Endothelial cell of umbilical vein (primary cell): ENCODE data around the gene RNLS. TPM values are rescaled to one million over a fixed set of nuclear protein-coding genes. Genes with fewer than 3 reads are reported as not detected.

Experiments used
- BruUV-seq: library from RNA; stranded (reverse); fragments of 400-500 nt; replicated peaks from 2 replicates; lab custom pipeline; 2021; lab: Mats Ljungman, UMichigan
- CTCF ChIA-PET: fragments of 300-600, 350-600 bp; sonication (Branson Sonifier 250); formaldehyde crosslinking; loops from one replicate; lab custom pipeline; 2021; ENCODE audit warnings: antibody characterized with exemption, inconsistent platforms; lab: Charles Lee
- POLR2A ChIA-PET: fragments of 300-600, 350-600 bp; sonication (Branson Sonifier 250); formaldehyde crosslinking; loops from one replicate; lab custom pipeline; 2021; ENCODE audit warnings: antibody characterized with exemption, inconsistent platforms; lab: Charles Lee
- DNase-seq: peaks from one replicate; pipeline ENCODE4 v3.0.0-alpha.2; 2011; ENCODE audit warnings: low read depth, low spot score
- FAIRE-seq: peaks from 2 replicates; lab custom pipeline; 2011; peaks lifted over from hg19 to GRCh38; lab: Jason Lieb, UNC
- H2AFZ ChIP-seq: 2 replicates; pipeline ENCODE4 v1.6.0; 2012; ENCODE audit warnings: low read depth, low read length, control low read depth, inconsistent platforms
- H3K27ac ChIP-seq: 2 replicates; pipeline ENCODE4 v1.5.1; 2011; ENCODE audit warnings: low read depth, mild to moderate bottlenecking, control low read depth, low read length, moderate library complexity; ENCODE audit not compliant: insufficient read depth
- H3K27me3 ChIP-seq, 2 experiments: 2 replicates each; pipeline versions ENCODE4 v1.6.0 to v1.6.1; 2011; ENCODE audit warnings: low read length in 2 of 2, mixed read lengths in 1 of 2; ENCODE audit not compliant: control insufficient read depth in 2 of 2, insufficient read depth in 2 of 2
- H3K36me3 ChIP-seq, 2 experiments: 2 replicates in 1 of 2; 3 replicates in 1 of 2; pipeline ENCODE4 v1.5.1; 2011; ENCODE audit warnings: low read length in 2 of 2, mild to moderate bottlenecking in 1 of 2, moderate library complexity in 1 of 2; ENCODE audit not compliant: control insufficient read depth in 2 of 2, insufficient read depth in 2 of 2; ENCODE audit errors: extremely low read depth in 1 of 2
- H3K4me1 ChIP-seq: 3 replicates; pipeline ENCODE4 v1.5.1; 2011; ENCODE audit warnings: mild to moderate bottlenecking, low read length; ENCODE audit not compliant: control insufficient read depth, insufficient read depth; ENCODE audit errors: extremely low read depth
- H3K4me2 ChIP-seq: 2 replicates; pipeline ENCODE4 v1.6.1; 2011; ENCODE audit warnings: low read length, control low read depth, mixed read lengths; ENCODE audit not compliant: insufficient read depth
- H3K4me3 ChIP-seq, 3 experiments: fragments of 200-600 bp in 1 of 3; sonication (generic), shearing (Covaris generic) in 1 of 3; replicated peaks in 1 of 3; 2 replicates each; pipeline ENCODE4 v1.5.1; 2011 to 2016; ENCODE audit warnings: control low read depth in 3 of 3, low read length in 3 of 3, mild to moderate bottlenecking in 2 of 3, inconsistent platforms in 1 of 3, low read depth in 1 of 3, moderate library complexity in 1 of 3; ENCODE audit not compliant: insufficient read depth in 1 of 3
- H3K79me2 ChIP-seq: 2 replicates; pipeline ENCODE4 v1.6.0; 2012; ENCODE audit warnings: low read length, inconsistent platforms; ENCODE audit not compliant: control insufficient read depth, insufficient read depth
- H3K9ac ChIP-seq: replicated peaks from 2 replicates; pipeline ENCODE3; 2011; ENCODE audit warnings: low read length, control low read depth; ENCODE audit not compliant: insufficient read depth; ENCODE audit errors: extremely low read depth
- H3K9me1 ChIP-seq: replicated peaks from 3 replicates; pipeline ENCODE4 v1.6.0; 2011; ENCODE audit warnings: mild to moderate bottlenecking, low read length; ENCODE audit not compliant: control insufficient read depth, insufficient read depth; ENCODE audit errors: extremely low read depth
- H3K9me3 ChIP-seq: replicated peaks from 2 replicates; pipeline ENCODE4 v1.5.1; 2012; ENCODE audit warnings: low read length, inconsistent platforms; ENCODE audit not compliant: control insufficient read depth, insufficient read depth
- H4K20me1 ChIP-seq: replicated peaks from 2 replicates; pipeline ENCODE3; 2011; ENCODE audit warnings: mild to moderate bottlenecking, low read length; ENCODE audit not compliant: control insufficient read depth, insufficient read depth; ENCODE audit errors: extremely low read depth
- CTCF ChIP-seq, 2 donors: IDR thresholded peaks; 1 replicate in 1 of 2; 2 replicates in 1 of 2; pipeline ENCODE4 v1.5.1; 2011; ENCODE audit warnings: low read length in 2 of 2, mild to moderate bottlenecking in 2 of 2, moderate library complexity in 2 of 2, control low read depth in 1 of 2, inconsistent platforms in 1 of 2, low read depth in 1 of 2; ENCODE audit not compliant: insufficient read depth in 1 of 2; ENCODE audit errors: extremely low read depth in 1 of 2
- EZH2 ChIP-seq: IDR thresholded peaks from 2 replicates; pipeline ENCODE4 v1.6.1; 2012; ENCODE audit warnings: borderline replicate concordance, low read depth, mild to moderate bottlenecking, moderate library complexity, low read length, inconsistent platforms; ENCODE audit not compliant: severe bottlenecking
- FOS ChIP-seq: IDR thresholded peaks from 2 replicates; pipeline ENCODE4 v1.6.1; 2011; ENCODE audit warnings: mild to moderate bottlenecking, low read length, moderate library complexity, borderline replicate concordance; ENCODE audit not compliant: insufficient read depth
- GATA2 ChIP-seq: IDR thresholded peaks from 2 replicates; pipeline ENCODE4 v1.7.0; 2011; ENCODE audit warnings: low read depth, mild to moderate bottlenecking, moderate library complexity, mixed read lengths, low read length; ENCODE audit not compliant: insufficient read length, insufficient read depth
- JUN ChIP-seq: IDR thresholded peaks from 2 replicates; pipeline ENCODE4 v1.6.1; 2011; ENCODE audit warnings: borderline replicate concordance, low read depth; ENCODE audit not compliant: insufficient read length, insufficient read depth
- MAX ChIP-seq: IDR thresholded peaks from 2 replicates; pipeline ENCODE4 v1.6.1; 2011; ENCODE audit not compliant: insufficient read depth, insufficient read length
- MYC ChIP-seq: IDR thresholded peaks from one replicate; pipeline ENCODE4 v1.6.1; 2011; ENCODE audit warnings: mild to moderate bottlenecking, low read depth, low read length
- POLR2A ChIP-seq: IDR thresholded peaks from 2 replicates; pipeline ENCODE4 v1.6.1; 2012; ENCODE audit warnings: low read depth, mild to moderate bottlenecking, control low read depth, low read length
- POLR2AphosphoS5 ChIP-seq: IDR thresholded peaks from 2 replicates; pipeline ENCODE4 v1.6.1; 2012; ENCODE audit warnings: low read depth, mild to moderate bottlenecking, control low read depth, low read length, moderate library complexity; ENCODE audit not compliant: insufficient read depth
- dilution Hi-C: fragments of 300-500 bp; cut with MboI; formaldehyde crosslinking; loops from one replicate; pipeline ENCODE4 v1.15.0; 2019; ENCODE audit warnings: low sequenced_read_pairs; ENCODE audit not compliant: extremely low pct_ligation_motif_present
- intact Hi-C: fragments of 100-400 bp; cut with micrococcal nuclease; formaldehyde crosslinking; loops from one replicate; pipeline ENCODE4 v1.10.0; 2022
- polyA plus RNA-seq, 4 experiments: library from polyadenylated mRNA; depleted of rRNA in 3 of 4; stranded (reverse) in 3 of 4; unstranded in 1 of 4; fragments of >200 nt; gene quantifications; 2 replicates each; pipeline versions ENCODE4 v1.2.1 to v1.2.3, GENCODE V29; 2011 to 2012; ENCODE audit warnings: missing spikeins in 1 of 4
- small RNA-seq: library from RNA; depleted of rRNA; stranded (forward); fragments of <200 nt; gene quantifications from one replicate; pipeline ENCODE3, GENCODE V24; 2012; ENCODE audit warnings: low replicate concordance, low read depth; ENCODE audit not compliant: insufficient read depth, insufficient read length
- total RNA-seq: library from RNA; stranded (reverse); gene quantifications from 2 replicates; pipeline ENCODE4 v1.2.3, GENCODE V29; 2021

Gene RNLS
- total and polyA plus RNA-seq, 2 donors (not counting 3 experiments of a cell fraction or from before 2014, with no cell fraction given), result 2.5 to 4.6 TPM

- Histone ChIP-seq H3K4me1 (no peaks in the 10 kb centered on the region), H3K4me3 (no peak overlapping the region), H4K20me1 (no peaks in the 10 kb centered on the region), H3K9me3 (no peaks in the 10 kb centered on the region), H3K9me1 (no peaks in the 10 kb centered on the region), H3K27me3 (peaks cover 1 to 2% of the 10 kb centered on the region in 2 experiments), H3K27ac (no peak overlapping the region), H2AFZ (no peak overlapping the region), H3K4me2 (no peak overlapping the region), H3K9ac (no peak overlapping the region), H3K79me2 (no peaks in the 10 kb centered on the region), H3K36me3 (no peaks in the 10 kb centered on the region)
- intact Hi-C loops, result no loop called here
- dilution Hi-C loops, result no loop called here
- FAIRE-seq (no peak), DNase-seq (no peak)
- POLR2A ChIA-PET, result no interaction called here
- CTCF ChIA-PET, result interaction anchor here (1.3 to 1.4 kb wide), 2 partner anchors 8 to 18 kb away, joined by 3 to 4 read pairs; no protein-coding TSS in a partner anchor
- TF ChIP-seq MYC, result no peak
- TF ChIP-seq EZH2, result no peak
- no peak for TF ChIP-seq JUN
- TF ChIP-seq MAX, result no peak
- TF ChIP-seq GATA2, result no peak
- no peak for TF ChIP-seq FOS
- TF ChIP-seq CTCF (IDR thresholded peaks at IDR 0.05; ENCODE audit: extremely low read depth in 1 of 2, insufficient read depth in 1 of 2, low read depth in 1 of 2, low read length in 2 of 2), result no peak
- TF ChIP-seq POLR2A, result no peak
- TF ChIP-seq POLR2AphosphoS5, result no peak
- no TSS peak for BruUV-seq
Observed at GRCh38 chr10:88226071-88226659, 357.0 kb downstream of the RNLS start.

Small RNA genes lying within 50 kb of the gene (small RNA-seq; reads per million reads assigned to genes)
- not detected for gene AL353149.1
- not detected for gene RF00019

Other genes starting within 250 kb of the RNLS start
- gene LIPJ, start 3.4 kb upstream of the RNLS start, total RNA-seq, result 0.09 TPM in 1 of 2 replicates, not detected in the other
- gene LIPJ, start 3.4 kb upstream of the RNLS start, polyA plus RNA-seq, result not detected in 2 replicates
- not detected in 2 replicates for gene LIPF, start 81.1 kb upstream of the RNLS start, total RNA-seq
- not detected in 2 replicates for gene LIPF, start 81.1 kb upstream of the RNLS start, polyA plus RNA-seq
- not detected in 2 replicates for gene LIPK, start 122.9 kb upstream of the RNLS start, total RNA-seq
- gene LIPK, start 122.9 kb upstream of the RNLS start, polyA plus RNA-seq, result not detected in 2 replicates
- gene LIPN, start 176.7 kb upstream of the RNLS start, total RNA-seq, result not detected in 2 replicates
- gene LIPN, start 176.7 kb upstream of the RNLS start, polyA plus RNA-seq, result not detected in 2 replicates
- gene LIPM, start 219.4 kb upstream of the RNLS start, total RNA-seq, result not detected in 2 replicates
- not detected in 2 replicates for gene LIPM, start 219.4 kb upstream of the RNLS start, polyA plus RNA-seq